T-helper 2 cell treated with Interferon-gamma antibody and Interleukin-4, amounts not matched to agents 100 ng/mL and 5 ng/mL, for 36 hours (primary cell): ENCODE data around the gene EPB41L5. TPM values are rescaled to one million over a fixed set of nuclear protein-coding genes. Genes with fewer than 3 reads are reported as not detected.
"Not testable (repeated sequence)": the region's sequence is repeated elsewhere in the genome, so short reads cannot be mapped to it uniquely, and the experiment has no call there.

Source experiments
- intact Hi-C: fragments of 100-400 bp; cut with micrococcal nuclease; formaldehyde crosslinking; loops from one replicate; pipeline ENCODE4 v1.15.1; 2023
- total RNA-seq: library from RNA; stranded (reverse); gene quantifications from 2 replicates; pipeline ENCODE4 v1.2.3, GENCODE V29; 2022

EPB41L5 gene
- total RNA-seq, 1 donor from 2014 or later: 1.8 TPM

DNA sequence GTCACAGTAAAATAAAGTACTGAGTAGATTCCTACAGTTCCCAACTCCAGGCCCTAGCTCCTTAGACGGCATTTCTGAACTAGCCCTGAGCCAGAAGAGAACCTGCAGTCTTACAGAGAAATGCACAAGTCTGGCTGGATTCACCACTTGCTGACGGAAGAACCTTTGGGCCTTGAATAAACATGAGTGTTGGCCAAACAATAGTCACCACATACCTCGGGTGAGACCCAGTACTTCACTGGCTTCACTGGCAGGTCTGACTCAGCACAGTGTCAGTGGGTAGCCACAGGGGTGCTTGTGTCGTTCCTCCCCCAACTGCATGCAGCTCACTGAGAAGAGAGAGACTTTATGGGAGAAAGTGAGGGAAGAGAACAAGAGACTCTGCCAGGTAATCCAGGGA is 121.4 kb downstream of the EPB41L5 start:
- intact Hi-C loops: no loop called here

DNA sequence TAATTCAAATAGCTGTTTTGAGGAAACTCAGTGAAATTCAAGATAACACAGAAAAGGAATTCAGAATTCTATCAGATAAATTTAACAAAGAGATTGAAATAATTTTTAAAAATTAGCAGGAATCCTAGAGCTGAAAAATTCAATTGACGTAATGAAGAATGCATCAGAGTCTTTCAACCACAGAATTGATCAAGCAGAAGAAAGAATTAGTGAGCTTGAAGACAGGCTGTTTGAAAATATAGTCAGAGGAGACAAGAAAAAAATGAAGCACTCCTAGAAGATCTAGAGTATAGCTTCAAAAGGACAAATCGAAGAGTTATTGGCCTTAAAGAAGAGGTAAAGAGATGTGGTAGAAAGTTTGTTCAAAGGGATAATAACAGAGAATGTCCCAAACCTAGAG is 122.1 kb downstream of the EPB41L5 start:
- intact Hi-C loops: not testable (repeated sequence)

DNA sequence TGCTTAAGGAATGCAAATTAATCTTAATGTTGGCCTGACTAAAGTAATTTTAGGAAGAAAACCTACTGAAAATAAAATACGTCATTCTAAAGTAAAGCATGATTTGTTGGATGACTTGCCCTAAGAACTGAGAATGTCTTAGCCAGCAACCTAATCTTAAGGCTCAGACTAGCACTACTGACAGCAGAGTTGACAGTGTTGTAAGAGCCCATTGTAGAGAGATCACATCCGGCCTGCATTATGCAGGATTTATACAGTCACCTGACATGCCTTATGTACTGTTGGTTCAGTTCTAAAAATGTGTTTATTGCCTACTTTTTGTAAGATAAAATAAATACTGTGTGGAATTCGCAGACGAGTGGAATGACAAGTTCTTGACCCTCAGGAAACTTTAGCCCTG is 128.0 kb downstream of the EPB41L5 start:
- intact Hi-C loops: no loop called here

DNA sequence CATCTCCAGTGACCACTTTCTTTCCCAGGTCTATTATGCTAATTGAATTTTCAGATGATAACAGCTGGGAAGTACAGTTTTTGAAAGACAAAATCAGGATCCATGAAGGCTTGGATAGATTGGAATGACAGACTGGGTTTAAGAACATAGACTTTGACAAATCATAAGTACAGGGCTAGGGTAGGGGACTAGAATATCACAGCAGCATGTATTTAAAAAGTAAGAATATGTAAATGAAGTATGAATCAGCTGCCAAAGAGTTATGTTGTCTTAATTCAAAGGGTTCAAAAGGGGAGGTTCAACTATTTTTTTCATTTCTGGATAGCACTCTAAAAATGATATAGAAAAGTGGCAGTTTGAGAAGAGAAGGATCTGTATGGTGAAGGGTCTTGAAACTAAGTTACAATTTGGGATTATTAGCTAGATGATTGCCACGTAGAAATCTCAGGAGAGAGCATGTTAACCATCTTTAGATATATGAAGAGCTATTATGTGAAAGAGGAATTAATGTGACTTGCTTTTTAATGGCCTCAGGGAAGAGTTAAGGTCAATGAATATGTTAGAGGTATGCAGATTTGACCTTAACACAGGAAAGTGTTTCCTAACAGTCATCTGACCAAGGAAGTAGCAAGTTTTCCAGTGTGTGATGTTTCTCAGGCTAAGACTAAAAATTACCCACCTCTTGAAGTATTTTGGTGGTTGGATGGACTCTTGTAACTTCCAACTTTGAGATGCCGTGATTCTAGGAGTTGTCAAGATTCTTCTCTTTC is 128.6 kb downstream of the EPB41L5 start:
- intact Hi-C loops: no loop called here

DNA sequence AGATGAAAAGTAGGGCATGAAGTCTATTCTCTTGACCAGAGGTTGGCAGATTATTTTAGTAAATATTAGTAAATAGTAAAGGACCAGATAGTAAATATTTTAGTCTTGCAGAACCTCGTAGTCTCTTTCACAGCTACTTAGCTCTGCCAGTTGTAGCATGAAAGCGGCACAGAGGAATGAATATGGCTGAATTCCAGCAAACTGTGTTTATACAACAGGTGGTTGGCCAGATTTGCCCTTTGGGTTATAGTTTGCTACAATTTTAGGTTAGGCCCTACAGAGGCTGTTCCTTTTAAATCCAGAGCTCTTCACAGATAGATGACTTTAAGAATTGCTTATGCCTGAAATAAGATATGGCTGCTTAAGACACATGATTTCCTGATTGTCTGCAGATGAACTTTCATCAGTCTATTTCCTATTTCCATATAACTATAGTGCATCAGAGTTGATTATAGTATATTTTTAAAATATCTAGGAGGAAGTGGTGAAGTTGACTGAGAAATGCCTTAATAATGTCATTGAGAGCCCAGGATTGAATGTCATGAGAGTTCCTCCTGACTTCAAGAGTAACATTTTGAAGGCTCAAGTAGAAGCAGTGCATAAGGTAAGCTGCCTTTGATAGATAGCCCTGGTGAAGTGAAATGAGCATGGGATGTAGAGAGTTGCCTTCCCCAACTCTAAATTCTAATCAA is 129.8 kb downstream of the EPB41L5 start:
- intact Hi-C loops: no loop called here

DNA sequence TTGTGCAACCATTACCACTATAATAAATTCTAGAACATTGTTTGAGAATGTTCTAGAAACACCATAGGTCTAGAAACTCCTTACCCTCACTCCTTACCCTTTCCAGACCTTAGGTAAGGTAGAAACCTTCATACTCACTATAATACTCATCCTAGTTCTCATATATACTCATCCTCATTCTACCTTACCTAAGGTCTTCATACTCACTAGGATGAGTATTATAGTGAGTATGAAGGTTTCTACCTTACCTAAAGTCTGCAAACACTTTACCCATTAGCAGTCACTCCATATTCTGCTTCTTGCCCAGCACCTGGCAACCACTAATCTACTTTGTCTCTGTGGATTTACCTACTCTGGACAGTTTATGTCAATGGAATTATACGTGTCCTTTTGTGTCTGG is 135.4 kb downstream of the EPB41L5 start:
- intact Hi-C loops: no loop called here

DNA sequence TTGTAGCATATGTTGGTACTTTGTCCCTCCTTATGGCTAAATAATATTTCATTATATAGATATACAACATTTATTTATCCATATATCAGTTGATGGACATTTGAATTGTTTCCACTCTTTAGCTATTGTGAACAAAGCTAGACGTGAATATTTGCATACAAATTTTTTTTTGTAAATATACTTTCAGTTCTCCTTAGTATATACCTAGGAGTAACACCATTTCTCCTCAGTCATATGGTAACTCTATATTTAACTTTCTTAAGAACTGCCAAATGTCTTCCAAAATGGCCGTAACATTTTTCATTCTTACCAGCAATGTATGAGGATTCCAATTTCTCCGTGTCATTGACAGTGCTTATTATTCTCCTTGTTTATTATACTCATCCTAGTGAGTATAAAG is 135.8 kb downstream of the EPB41L5 start:
- intact Hi-C loops: no loop called here

DNA sequence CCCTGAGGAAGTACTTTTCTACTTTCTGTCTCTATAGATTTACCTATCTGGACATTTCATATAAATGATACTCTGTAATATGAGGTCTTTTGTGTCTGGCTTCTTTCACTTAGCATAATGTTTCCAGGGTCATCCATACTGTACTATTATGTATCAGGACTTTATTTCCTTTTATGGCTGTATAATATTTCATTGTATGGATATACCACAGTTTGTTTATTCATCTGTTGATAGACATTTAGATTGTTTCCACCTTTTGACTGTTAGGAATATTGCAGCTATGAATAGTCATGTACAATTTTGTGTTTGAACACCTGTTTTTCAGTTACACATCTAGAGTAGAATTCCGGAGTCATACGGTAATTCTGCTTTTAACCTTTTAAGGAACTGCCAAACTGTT is 136.5 kb downstream of the EPB41L5 start:
- intact Hi-C loops: no loop called here

DNA sequence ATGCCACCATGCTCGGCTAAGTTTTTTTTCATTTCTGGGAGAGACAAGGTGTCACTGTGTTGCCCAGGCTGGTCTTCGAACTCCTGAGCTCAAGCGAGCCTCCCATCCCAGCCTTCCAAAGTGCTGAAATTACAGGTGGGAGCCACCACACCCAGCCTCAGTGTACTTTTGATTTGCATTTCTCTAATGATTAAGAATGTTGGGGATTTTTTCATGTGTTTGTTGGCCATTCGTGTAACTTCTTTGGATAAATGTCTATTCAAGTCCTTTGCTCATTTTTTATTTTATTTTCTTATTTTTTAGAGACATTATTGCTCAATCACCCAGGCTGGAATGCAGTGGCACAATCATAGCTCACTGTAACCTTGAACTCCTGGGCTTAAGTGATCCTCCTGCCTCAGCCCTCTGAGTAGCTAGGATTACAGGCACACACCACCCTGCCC is 137.2 kb downstream of the EPB41L5 start:
- intact Hi-C loops: no loop called here

DNA sequence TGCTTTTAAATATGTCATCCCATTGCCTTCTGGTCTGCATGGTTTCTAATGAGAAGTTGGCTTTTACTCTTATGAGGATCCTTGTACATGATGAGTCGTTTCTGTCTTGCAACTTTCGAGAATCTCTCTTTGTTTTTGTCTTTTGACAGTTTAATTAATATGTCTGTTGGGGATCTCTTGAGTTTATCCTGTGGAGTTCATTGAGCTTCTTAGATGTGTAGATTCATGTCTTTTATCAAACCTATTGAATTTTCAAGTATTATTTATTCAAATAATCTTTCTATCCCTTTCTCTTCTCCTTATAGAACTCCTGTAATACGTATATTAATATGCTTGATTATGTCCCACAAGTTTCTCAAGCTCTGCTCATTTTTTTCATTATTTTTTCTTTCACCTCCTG is 142.4 kb downstream of the EPB41L5 start:
- intact Hi-C loops: no loop called here

DNA sequence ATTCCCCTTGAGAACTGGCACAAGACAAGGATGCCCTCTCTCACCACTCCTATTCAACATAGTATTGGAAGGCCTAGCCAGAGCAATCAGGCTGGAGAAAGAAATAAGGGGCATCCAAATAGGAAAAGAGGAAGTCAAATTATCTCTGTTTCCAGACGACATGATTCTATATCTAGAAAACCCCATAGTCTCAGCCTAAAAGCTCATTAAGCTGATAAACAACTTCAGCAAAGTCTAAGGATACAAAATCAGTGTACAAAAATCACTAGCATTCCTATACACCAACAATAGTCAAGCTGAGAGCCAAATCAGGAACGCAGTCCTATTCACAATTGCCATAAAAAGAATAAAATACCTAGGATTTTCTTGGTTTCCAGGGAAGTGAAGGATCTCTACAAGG is 145.8 kb downstream of the EPB41L5 start:
- intact Hi-C loops: not testable (repeated sequence)

DNA sequence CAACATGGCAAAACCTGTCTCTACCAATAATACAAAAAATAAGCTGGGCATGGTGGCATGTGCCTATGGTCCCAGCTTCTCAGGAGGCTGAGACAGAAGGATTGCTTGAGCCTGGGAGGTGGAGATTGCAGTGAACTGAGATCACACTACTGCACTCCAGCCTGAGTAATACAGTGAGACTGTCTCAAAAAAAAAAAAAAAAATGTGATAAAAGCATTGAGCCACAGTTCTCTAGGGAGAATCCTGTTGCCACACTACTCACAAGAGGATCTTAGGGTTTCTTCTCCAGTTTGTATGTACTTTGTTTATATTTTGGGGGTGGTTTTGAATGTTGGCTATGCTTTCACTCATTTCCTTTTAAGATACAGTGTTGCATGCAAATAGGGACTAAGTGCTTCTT is 148.3 kb downstream of the EPB41L5 start:
- intact Hi-C loops: no loop called here

DNA sequence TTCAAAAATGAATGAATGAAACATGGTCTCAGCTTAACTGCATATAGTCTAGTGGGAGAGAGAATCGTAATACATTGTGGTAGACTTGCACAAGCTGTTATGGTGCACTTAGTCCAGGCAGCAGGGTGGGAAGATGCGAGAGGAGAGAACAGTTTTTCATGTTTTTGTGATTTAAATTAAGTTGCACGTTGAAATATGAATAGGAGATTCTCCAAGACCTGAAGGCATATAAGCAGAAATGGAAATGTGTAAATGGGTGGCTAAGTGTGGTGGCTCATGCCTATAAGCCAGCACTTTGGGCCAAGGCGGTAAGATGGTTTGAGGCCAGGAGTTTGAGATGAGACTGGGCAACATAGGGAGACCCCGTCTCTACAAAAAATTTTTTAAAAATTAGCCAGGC is 149.8 kb downstream of the EPB41L5 start:
- intact Hi-C loops: no loop called here

DNA sequence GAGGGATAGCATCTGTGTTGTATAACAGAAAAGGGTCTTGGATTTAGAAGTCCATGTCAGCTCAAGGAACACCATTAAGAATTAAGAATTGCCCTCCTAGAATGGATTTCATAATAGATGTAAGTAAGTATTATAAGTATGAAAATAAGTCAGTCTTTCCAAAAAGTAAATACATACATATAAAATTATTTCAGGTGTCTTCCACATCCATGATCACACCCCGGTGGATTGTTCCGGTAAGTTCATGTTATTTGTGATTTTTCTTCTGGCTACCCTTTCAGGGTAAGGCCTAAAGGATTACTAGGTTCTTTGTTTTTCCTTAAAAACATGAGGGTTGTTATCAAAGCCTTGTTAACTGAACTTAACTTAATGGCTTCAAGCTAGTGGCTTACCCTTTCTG is 154.4 kb downstream of the EPB41L5 start:
- intact Hi-C loops: no loop called here

DNA sequence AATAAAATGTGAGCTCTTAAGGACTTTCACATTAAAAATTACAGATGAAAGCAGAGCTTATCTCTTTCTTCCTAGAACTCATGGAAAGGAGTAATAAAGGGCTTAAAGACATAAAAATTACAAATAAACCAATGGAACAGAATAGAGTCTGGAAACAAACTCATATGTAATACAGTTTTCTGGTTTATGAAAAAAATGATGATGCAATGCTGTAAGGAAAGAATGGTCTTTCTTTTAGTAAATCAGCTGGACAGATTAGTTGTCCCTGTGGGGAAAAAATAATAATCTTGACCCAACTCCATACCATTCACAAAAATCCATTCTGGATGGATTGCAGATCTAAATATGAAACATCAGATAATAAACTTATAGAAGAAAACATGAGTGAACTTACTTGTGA is 156.1 kb downstream of the EPB41L5 start:
- intact Hi-C loops: no loop called here

DNA sequence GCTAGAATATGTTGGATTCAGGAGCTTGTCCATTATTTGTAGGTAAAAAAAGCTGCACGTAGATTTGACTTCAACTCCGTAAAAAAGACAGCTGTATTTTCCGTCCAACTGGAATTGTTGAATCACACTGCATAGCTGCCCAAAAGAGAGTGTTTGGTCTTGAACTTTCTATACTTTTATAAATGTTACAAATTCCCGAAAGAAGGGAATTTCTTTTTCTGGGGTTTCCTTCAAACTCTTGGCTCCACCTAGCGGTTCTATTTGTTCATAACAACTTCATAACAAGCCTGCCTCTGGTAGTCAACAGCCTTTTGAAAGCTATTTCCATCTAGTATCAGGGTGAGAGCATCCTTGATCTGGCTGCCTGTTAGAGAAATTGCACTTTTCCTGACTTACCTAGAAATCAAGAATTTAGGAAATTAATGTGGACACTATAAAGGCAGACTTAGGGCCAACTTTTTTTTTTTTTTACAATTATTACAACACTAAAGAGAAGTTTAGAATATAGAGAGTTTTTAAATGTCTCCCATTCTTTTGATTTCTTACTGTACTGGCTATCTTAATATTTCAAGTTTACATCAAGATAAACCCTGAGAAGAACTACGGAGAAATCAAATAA is 162.2 kb downstream of the EPB41L5 start:
- intact Hi-C loops: loop anchor here (1.0 kb wide), 2 partner anchors 66 to 473 kb away; no protein-coding TSS in a partner anchor

DNA sequence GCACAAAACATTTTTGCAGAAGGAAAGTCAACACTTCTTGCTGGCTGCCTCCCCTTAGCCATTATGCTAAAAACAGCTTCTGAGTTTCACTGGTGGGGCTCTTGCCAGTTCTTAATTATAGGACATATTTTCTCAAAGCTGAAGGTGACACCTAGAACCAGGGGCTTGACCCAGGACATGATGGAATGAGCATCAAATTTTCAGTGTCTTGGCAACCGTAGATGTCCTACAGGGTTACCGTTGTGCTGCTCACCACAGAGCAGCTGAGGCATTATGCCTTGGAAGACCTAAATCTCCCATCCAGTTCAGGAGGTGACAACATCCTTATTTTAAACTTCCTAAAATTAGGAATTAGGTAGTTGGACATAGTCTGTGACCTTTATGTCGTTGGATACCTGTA is 163.6 kb downstream of the EPB41L5 start:
- intact Hi-C loops: loop anchor here (2.0 kb wide), 1 partner anchor 164 kb away; the partner anchor contains the start of gene EPB41L5

DNA sequence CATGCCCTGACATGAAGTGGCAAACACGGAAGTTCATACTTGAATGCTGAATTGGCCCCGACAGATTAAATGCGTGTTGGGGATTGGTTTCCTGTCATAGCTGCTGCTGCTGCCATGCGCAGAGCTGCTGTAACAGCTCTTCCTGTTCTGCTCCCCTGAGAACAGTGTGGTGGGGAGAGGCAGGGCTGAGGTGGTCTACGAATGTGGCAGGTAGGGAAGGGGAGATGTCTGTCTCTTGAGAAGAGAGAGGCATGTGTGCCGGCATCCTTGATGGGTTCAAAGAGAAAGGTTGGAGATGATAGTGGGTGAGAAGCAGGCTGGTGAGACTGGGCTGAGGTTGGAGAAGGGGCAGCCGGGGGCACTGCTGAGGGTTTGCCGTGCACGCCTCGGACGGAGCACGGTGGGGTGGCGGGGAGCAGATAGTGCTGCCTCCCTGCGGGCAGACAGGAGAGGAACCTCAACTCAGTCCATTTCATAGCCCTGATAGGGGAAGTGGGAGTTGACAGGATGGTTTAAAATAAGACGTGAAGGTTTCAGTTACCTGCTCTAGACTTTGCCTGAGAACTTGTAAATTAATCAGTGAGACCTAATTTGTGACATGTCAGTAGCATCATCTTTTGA is 164.2 kb downstream of the EPB41L5 start:
- intact Hi-C loops: loop anchor here (1.0 to 2.0 kb wide), 9 partner anchors 46 to 536 kb away; partner anchors contain the start of genes EPB41L5, PTPN4, RALB and TMEM177

DNA sequence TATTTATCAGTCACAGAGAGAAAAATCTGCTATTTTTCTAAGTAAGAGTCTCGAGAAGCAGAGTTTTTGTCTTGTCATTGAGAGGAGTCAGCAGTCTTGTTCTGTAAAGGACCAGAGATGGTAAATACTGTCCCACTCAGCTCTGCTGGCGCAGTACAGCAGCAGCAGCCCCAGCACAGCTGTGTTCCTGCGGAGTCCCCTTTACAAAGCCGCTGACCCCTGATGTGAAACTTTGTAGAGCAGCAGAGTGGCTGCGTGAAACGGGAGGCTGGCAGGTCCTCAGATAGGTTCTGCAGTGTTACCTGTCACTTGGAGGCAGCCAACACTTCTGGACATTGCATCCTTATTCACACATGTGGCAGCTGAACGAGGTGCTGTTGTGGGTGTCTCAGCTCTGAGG is 165.1 kb downstream of the EPB41L5 start:
- intact Hi-C loops: loop anchor here (1.0 to 2.0 kb wide), 9 partner anchors 45 to 537 kb away; partner anchors contain the start of genes EPB41L5, PTPN4, RALB and TMEM177

DNA sequence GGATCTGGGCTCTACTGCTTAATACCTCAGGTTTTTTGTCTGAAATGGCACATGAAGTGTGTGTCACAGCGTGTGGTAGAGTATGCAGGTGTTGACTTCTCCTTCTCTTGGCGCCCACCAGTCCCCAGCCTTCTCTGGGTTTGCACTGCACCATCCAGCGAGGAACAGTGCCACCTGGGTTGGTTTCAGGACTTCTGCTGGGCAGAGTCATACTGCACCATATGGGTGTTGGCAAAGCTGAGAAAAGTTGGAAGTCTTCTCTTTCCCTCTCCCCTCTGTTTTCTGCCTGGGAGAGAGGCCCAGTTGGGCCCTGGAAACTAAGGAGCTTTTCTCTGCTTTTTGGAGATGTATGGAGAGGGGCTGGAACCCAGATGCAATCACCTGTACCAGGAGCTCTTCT is 166.5 kb downstream of the EPB41L5 start:
- intact Hi-C loops: no loop called here

DNA sequence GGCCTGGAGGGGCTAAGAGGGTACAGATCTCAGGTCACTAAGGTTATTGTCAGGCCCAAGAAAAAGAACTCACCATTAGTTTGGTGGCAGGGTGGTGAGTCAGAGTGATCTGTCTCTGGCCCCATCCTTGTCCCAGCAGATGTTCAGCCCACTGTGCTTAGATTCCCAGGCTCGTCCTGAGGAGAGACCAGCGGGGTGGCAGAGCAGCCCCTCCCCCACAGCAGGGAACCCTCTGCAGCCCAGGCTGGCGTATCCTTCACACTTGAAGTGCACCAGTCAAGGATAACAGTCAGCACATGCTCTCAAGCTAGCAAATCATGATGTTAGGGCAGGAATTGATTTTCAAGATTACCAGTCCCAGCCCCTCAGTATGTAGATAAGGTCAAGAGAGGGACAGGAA is 167.2 kb downstream of the EPB41L5 start:
- intact Hi-C loops: no loop called here
